Measurements from ENCODE around the gene MYLK4. TPM values are rescaled to one million over a fixed set of nuclear protein-coding genes. Genes with fewer than 3 reads are reported as not detected.

The MYLK4 gene
- total and polyA plus RNA-seq, 8 donors = 0.12 to 1.3 (median 0.43) TPM; not detected in 3

GRCh38 chr6:2659882-2660281, 90.8 kb downstream of the MYLK4 start:
- 68 to 87% (median 85%) methylated on average over 4 of the region's 4 CpGs for WGBS, 5 donors
- Histone ChIP-seq H3K27ac (no peak overlapping the region), H3K4me1 (no peaks in the 10 kb centered on the region), H3K4me3 (no peak overlapping the region), H3K9me3 (no peaks in the 10 kb centered on the region), H3K36me3 (no peaks in the 10 kb centered on the region), H3K27me3 (no peaks in the 10 kb centered on the region)
- no peak for DNase-seq
- TF ChIP-seq POLR2AphosphoS5 (IDR thresholded peaks at IDR 0.05) = no peak
- no peak for TF ChIP-seq CTCF (IDR thresholded peaks at IDR 0.05)
- no peak for TF ChIP-seq POLR2A (IDR thresholded peaks at IDR 0.05)
- no peak for TF ChIP-seq EP300 (IDR thresholded peaks at IDR 0.05)
- intact Hi-C loops (cut with DNase I; ENCODE audit: low total_unique reads) = no loop called here

GRCh38 chr6:2659381-2659780, 91.3 kb downstream of the MYLK4 start:
- Histone ChIP-seq H3K4me3 (no peak overlapping the region), H3K4me1 (no peaks in the 10 kb centered on the region), H3K27ac (no peak overlapping the region), H3K36me3 (no peaks in the 10 kb centered on the region), H3K27me3 (no peaks in the 10 kb centered on the region), H3K9me3 (no peaks in the 10 kb centered on the region)
- DNase-seq = no peak
- WGBS, 5 donors = 87 to 92% (median 88%) methylated on average over 5 of the region's 5 CpGs
- no peak for TF ChIP-seq POLR2A (IDR thresholded peaks at IDR 0.05)
- TF ChIP-seq CTCF (IDR thresholded peaks at IDR 0.05) = no peak
- no peak for TF ChIP-seq EP300 (IDR thresholded peaks at IDR 0.05)
- TF ChIP-seq POLR2AphosphoS5 (IDR thresholded peaks at IDR 0.05) = no peak
- intact Hi-C loops (cut with DNase I; ENCODE audit: low total_unique reads) = no loop called here

- H3K27ac ChIP-seq = no peak overlapping the region
- H3K9me3 ChIP-seq = no peaks in the 10 kb centered on the region
- H3K4me1 ChIP-seq = no peaks in the 10 kb centered on the region
- no peaks in the 10 kb centered on the region for H3K27me3 ChIP-seq
- intact Hi-C loops (cut with DNase I; ENCODE audit: low total_unique reads) = no loop called here
- TF ChIP-seq EP300 (IDR thresholded peaks at IDR 0.05) (no peak), CTCF (IDR thresholded peaks at IDR 0.05) (no peak), POLR2A (IDR thresholded peaks at IDR 0.05) (no peak)
- 67 to 81% (median 71%) methylated on average over 5 of the region's 5 CpGs for WGBS, 5 donors
- DNase-seq = no peak
- no peak overlapping the region for H3K4me3 ChIP-seq
- no peaks in the 10 kb centered on the region for H3K36me3 ChIP-seq
Observed at GRCh38 chr6:2658788-2659187, 91.9 kb downstream of the MYLK4 start.

- Histone ChIP-seq H3K4me3 (no peak overlapping the region), H3K27me3 (no peaks in the 10 kb centered on the region), H3K27ac (no peak overlapping the region), H3K4me1 (no peaks in the 10 kb centered on the region), H3K9me3 (no peaks in the 10 kb centered on the region), H3K36me3 (no peaks in the 10 kb centered on the region)
- 50 to 68% (median 58%) methylated on average over 5 of the region's 5 CpGs for WGBS, 5 donors
- TF ChIP-seq POLR2A (IDR thresholded peaks at IDR 0.05) (no peak), POLR2AphosphoS5 (IDR thresholded peaks at IDR 0.05) (no peak), CTCF (IDR thresholded peaks at IDR 0.05) (no peak), EP300 (IDR thresholded peaks at IDR 0.05) (no peak)
- DNase-seq = no peak
- intact Hi-C loops (cut with DNase I; ENCODE audit: low total_unique reads) = no loop called here
Observed at GRCh38 chr6:2656460-2657079, 94.2 kb downstream of the MYLK4 start.
